ENCODE data around the gene NHLH1. TPM values are rescaled to one million over a fixed set of nuclear protein-coding genes. Genes with fewer than 3 reads are reported as not detected.
A peak's percentile ranks its signal among the peaks of the same experiment; 100 is the strongest.

The NHLH1 gene
- total RNA-seq, 2 experiments from 2014 or later: 0.10 to 0.25 TPM

DNA sequence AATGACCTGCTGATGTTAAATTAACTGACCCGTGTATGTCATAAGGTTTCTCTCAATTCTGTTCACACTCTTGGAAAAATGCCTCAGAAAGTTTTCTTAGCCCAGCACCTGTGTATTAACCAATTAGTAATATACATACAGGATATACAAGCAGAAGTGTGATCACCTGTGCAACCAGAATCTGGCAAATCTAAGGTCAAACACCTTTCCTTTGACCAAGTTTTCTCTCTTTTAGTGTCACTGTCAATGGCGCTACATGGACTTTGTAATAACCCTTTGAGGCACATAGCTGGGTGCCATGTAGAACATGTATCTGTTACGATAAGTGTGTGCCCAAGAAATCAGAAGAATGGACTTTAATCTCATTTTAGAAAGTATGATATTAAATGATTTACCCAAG is 22.6 kb upstream of the NHLH1 start:
- Mint-ChIP-seq H3K27ac (peak overlapping the region; percentile 100), H3K4me3 (peak overlapping the region; percentile 100), H3K27me3 (no peaks in the 10 kb centered on the region), H3K4me1 (peaks cover 58% of the 10 kb centered on the region), H3K9me3 (no peaks in the 10 kb centered on the region), H3K36me3 (ENCODE audit: low read depth) (peaks cover 45% of the 10 kb centered on the region)
- no peak for DNase-seq
- CTCF ChIA-PET: interaction anchor here (0.7 to 1.2 kb wide), 3 partner anchors 9 to 82 kb away, joined by 3 to 4 read pairs (median 4); no protein-coding TSS in a partner anchor
- POLR2A ChIA-PET: no interaction called here

DNA sequence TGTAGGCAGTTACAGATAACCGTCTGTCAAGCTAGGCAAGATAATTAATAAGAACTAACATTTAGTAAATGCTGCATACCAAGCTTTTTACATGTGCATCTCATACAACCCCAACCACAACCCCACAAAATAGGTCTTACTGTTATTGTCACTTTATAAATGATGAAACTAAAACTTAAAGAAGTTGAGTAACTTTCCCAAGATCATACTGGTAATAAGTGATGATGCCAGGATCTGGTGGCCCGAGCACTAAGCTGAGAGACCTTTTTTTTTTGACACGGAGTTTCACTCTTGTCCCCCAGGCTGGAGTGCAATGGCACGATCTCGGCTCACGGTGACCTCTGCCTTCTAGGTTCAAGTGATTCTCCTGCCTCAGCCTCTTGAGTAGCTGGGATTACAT is 21.9 kb upstream of the NHLH1 start:
- Mint-ChIP-seq H3K4me3 (peak overlapping the region; percentile 100), H3K27ac (peak overlapping the region; percentile 72), H3K4me1 (peaks cover 58% of the 10 kb centered on the region), H3K36me3 (ENCODE audit: low read depth) (peaks cover 45% of the 10 kb centered on the region), H3K27me3 (no peaks in the 10 kb centered on the region), H3K9me3 (no peaks in the 10 kb centered on the region)
- CTCF ChIA-PET: interaction anchor here (0.7 to 1.0 kb wide), 3 partner anchors 10 to 83 kb away, joined by 3 to 4 read pairs (median 3); no protein-coding TSS in a partner anchor
- POLR2A ChIA-PET: no interaction called here
- DNase-seq: no peak

DNA sequence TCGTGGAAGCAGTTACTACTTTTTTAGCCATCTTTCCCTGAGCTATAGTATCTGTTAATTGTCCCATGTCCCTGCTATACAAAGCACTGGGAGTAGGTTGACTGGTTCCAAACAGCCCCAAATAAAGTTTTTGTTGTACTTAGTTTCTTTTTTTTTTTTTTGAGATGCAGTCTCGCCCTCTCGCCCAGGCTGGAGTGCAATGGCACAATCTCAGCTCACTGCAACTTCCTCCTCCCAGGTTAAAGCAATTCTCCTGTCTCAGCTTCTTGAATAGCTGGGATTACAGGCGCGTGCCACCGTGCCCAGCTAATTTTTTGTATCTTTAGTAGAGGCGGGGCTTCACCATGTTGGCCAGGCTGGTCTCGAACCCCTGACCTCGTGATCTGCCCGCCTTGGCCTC is 20.4 kb upstream of the NHLH1 start:
- H3K4me1 Mint-ChIP-seq: peaks cover 45% of the 10 kb centered on the region
- ChIA-PET POLR2A (no interaction called here), CTCF (interaction anchor here (0.7 to 1.6 kb wide), 5 partner anchors 9 to 248 kb away, joined by 3 to 7 read pairs (median 3); partner anchors contain the start of gene IGSF8)
- no peak overlapping the region for H3K4me3 Mint-ChIP-seq
- H3K9me3 Mint-ChIP-seq: no peaks in the 10 kb centered on the region
- no peaks in the 10 kb centered on the region for H3K27me3 Mint-ChIP-seq
- H3K27ac Mint-ChIP-seq: no peak overlapping the region
- no peak for DNase-seq
- peaks cover 55% of the 10 kb centered on the region for H3K36me3 Mint-ChIP-seq (ENCODE audit: low read depth)

DNA sequence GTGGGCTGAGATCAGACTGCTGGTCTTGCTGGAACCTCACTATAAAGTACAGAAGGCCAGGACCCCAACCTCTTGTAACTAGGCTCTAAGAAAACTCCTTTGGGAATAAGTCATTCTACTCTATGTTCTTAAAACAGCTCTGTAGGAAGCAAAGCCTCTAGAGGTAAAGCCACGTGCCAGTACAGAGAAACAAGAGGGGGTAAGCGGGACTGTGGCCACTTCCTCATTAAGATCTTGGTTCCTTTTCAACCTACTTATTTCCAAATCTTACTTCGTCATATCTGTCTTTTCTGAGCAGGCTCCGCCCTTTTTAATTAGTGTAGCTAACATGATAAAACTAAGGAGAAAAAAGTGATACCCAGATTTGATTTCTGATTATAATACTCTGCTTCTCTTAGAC is 19.9 kb upstream of the NHLH1 start:
- H3K9me3 Mint-ChIP-seq: no peaks in the 10 kb centered on the region
- no peak for DNase-seq
- no peak overlapping the region for H3K4me3 Mint-ChIP-seq
- ChIA-PET POLR2A (no interaction called here), CTCF (interaction anchor here (1.0 to 1.6 kb wide), 4 partner anchors 10 to 249 kb away, joined by 3 to 7 read pairs (median 4); partner anchors contain the start of gene IGSF8)
- H3K27ac Mint-ChIP-seq: no peak overlapping the region
- peaks cover 57% of the 10 kb centered on the region for H3K36me3 Mint-ChIP-seq (ENCODE audit: low read depth)
- H3K27me3 Mint-ChIP-seq: no peaks in the 10 kb centered on the region
- H3K4me1 Mint-ChIP-seq: peaks cover 40% of the 10 kb centered on the region

DNA sequence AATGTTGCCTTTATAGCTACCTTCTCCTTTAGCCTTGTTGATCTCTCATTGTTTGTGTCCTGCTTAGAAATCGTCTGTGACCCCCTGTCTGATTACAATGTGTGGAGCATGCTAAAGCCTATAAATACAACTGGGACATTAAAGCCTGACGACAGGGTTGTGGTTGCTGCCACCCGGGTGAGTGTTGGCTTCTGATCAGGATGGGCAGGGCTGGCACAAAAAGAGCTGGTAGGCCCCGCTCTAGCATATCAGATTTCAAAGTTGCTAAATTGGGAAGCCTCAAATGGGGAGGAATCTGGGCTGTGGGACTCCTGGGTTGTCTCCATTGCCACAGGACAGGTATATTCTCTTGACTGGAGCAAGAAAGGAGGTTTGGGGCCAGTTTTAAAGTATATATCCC is 15.2 kb upstream of the NHLH1 start:
- Mint-ChIP-seq H3K9me3 (no peaks in the 10 kb centered on the region), H3K36me3 (ENCODE audit: low read depth) (peaks cover 72% of the 10 kb centered on the region), H3K27me3 (no peaks in the 10 kb centered on the region), H3K4me1 (peaks cover 16% of the 10 kb centered on the region), H3K27ac (no peak overlapping the region), H3K4me3 (no peak overlapping the region)
- DNase-seq: no peak
- ChIA-PET CTCF (interaction anchor here (0.7 to 1.6 kb wide), 4 partner anchors 25 to 330 kb away, joined by 3 to 4 read pairs (median 3); no protein-coding TSS in a partner anchor), POLR2A (no interaction called here)

DNA sequence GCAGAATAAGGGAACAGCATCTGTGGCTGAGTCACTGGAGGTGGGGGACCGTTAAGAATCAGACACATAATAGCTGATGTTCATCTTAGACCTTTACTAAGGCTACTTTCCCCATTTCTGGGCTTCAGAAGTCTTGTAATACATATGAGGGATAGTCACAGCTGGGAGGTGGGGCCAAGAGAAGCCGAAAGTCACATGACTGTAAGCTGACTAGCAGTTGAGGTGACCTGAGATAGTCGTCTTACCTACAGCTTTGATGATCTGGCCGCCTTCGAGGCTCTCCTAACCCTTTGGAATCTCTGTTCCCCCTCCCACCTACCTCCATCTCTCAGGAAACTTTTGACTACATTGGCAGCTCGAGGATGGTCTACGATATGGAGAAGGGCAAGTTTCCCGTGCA is 14.3 kb upstream of the NHLH1 start:
- ChIA-PET CTCF (interaction anchor here (1.2 to 2.9 kb wide), 4 partner anchors 20 to 64 kb away, joined by 3 to 8 read pairs (median 4); no protein-coding TSS in a partner anchor), POLR2A (no interaction called here)
- H3K4me1 Mint-ChIP-seq: peaks cover 7% of the 10 kb centered on the region
- H3K27me3 Mint-ChIP-seq: no peaks in the 10 kb centered on the region
- no peak for DNase-seq
- H3K36me3 Mint-ChIP-seq (ENCODE audit: low read depth): peaks cover 70% of the 10 kb centered on the region
- no peak overlapping the region for H3K27ac Mint-ChIP-seq
- no peaks in the 10 kb centered on the region for H3K9me3 Mint-ChIP-seq
- H3K4me3 Mint-ChIP-seq: no peak overlapping the region

DNA sequence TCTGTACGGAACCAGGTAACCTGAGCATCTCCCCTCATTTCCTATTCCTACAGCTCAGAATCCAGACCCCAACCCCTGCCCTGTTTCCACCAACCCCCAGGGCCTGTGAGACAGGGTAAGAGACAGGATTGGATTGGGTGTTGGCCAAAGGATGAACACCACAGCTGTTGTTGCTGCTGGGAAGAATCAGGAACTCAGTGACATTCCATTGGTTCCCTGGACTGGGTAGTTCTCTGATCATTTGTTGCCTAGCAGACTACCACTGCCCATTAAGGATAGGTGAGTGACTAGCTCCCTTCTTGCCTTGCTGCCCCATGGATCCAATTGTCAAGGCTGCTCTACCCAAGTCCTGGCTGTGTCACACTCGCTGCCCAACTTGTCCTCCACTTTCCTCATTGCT is 13.6 kb upstream of the NHLH1 start:
- POLR2A ChIA-PET: no interaction called here
- no peak overlapping the region for H3K4me3 Mint-ChIP-seq
- CTCF ChIA-PET: interaction anchor here (1.0 to 2.9 kb wide), 4 partner anchors 19 to 62 kb away, joined by 3 to 8 read pairs (median 4); no protein-coding TSS in a partner anchor
- DNase-seq: no peak
- H3K36me3 Mint-ChIP-seq (ENCODE audit: low read depth): peaks cover 77% of the 10 kb centered on the region
- no peaks in the 10 kb centered on the region for H3K9me3 Mint-ChIP-seq
- H3K4me1 Mint-ChIP-seq: peaks cover 4% of the 10 kb centered on the region
- H3K27ac Mint-ChIP-seq: no peak overlapping the region
- H3K27me3 Mint-ChIP-seq: no peaks in the 10 kb centered on the region

DNA sequence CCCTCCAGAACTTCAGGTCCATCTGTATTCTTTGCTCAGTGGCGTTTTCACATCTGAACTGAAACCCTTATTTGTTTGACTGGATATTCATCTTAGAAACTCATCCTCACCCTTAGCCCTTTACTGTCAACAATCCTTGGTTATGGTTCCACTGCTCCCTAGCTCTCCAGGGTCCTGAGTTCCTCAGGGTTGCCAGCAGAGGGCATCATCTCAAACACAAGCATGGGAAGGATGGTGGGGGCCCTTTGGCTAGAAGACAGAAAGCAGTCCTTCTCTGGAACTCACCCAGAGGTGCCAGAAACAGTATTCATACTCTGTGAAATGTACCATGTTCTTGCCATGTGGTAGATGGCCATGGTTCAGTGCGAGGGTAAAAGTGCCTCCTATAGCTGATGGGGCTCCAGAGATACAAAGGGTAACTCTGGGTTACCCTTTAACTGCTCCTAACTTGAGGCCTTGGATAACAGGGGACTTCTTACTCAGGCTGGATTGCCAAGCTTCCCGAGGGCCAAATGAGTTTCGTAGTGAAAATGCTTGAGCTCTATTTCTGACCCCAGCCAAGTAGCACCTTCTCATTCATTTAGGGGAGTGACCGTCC is 12.4 kb upstream of the NHLH1 start:
- H3K4me1 Mint-ChIP-seq: peaks cover 4% of the 10 kb centered on the region
- no peak overlapping the region for H3K27ac Mint-ChIP-seq
- no peaks in the 10 kb centered on the region for H3K27me3 Mint-ChIP-seq
- CTCF ChIA-PET: interaction anchor here (0.6 to 4.3 kb wide), 13 partner anchors 9 to 256 kb away, joined by 3 to 18 read pairs (median 3); partner anchors contain the start of gene IGSF8
- no peaks in the 10 kb centered on the region for H3K9me3 Mint-ChIP-seq
- H3K36me3 Mint-ChIP-seq (ENCODE audit: low read depth): peaks cover 78% of the 10 kb centered on the region
- POLR2A ChIA-PET: no interaction called here
- H3K4me3 Mint-ChIP-seq: no peak overlapping the region
- DNase-seq: peak; percentile 27

DNA sequence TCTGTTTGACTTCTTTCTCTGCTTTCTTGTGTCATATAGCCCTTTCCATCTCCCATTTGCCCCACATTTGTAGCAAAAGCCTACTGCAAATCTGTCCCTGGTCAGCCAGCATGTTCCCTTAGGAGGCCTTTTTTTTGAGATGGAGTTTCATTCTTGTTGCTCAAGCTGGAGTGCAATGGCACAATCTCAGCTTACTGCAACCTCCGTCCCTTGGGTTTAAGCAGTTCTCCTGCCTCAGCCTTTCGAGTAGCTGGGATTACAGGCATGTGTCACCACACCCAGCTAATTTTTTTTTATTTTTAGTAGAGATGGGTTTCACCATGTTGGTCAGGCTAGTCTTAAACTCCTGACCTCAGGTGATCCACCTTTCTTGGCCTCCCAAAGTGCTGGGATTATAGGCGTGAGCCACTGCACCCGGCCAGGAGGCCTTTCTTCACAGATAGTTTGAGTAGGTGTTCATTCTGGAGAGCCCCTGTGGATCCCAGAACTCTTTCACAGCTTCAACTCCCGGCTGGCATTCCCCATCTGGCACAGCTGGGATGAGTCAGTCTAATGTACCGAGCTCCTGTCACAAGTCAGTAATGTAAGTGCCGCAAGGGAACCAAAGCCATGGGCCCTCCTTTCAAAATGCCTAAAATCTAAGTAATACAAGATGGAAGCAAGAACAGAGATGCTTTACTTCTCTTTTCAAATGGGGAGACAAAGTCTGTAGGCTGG is 9.4 kb upstream of the NHLH1 start:
- POLR2A ChIA-PET: no interaction called here

DNA sequence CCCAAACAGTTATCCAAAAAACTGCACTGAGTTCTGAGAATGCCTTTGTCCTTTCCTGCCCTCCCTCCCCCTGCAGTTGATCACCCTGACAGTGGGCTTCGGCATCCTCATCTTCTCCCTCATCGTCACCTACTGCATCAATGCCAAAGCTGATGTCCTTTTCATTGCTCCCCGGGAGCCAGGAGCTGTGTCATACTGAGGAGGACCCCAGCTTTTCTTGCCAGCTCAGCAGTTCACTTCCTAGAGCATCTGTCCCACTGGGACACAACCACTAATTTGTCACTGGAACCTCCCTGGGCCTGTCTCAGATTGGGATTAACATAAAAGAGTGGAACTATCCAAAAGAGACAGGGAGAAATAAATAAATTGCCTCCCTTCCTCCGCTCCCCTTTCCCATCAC is 8.8 kb upstream of the NHLH1 start:
- H3K4me3 Mint-ChIP-seq: no peak overlapping the region
- H3K9me3 Mint-ChIP-seq: no peaks in the 10 kb centered on the region
- no peaks in the 10 kb centered on the region for H3K27me3 Mint-ChIP-seq
- no peaks in the 10 kb centered on the region for H3K4me1 Mint-ChIP-seq
- no peak for DNase-seq
- H3K36me3 Mint-ChIP-seq (ENCODE audit: low read depth): peaks cover 50% of the 10 kb centered on the region
- no peak overlapping the region for H3K27ac Mint-ChIP-seq
- POLR2A ChIA-PET: no interaction called here
- CTCF ChIA-PET: interaction anchor here (0.6 to 4.3 kb wide), 3 partner anchors 11 to 586 kb away, joined by 4 to 18 read pairs (median 4); no protein-coding TSS in a partner anchor

More for the DNA sequence above, 9.4 kb upstream of the NHLH1 start:
- no peak for DNase-seq
- Mint-ChIP-seq H3K36me3 (ENCODE audit: low read depth) (peaks cover 55% of the 10 kb centered on the region), H3K4me1 (no peaks in the 10 kb centered on the region), H3K27me3 (no peaks in the 10 kb centered on the region), H3K27ac (no peak overlapping the region), H3K4me3 (no peak overlapping the region), H3K9me3 (no peaks in the 10 kb centered on the region)
- CTCF ChIA-PET: interaction anchor here (0.9 to 4.3 kb wide), 3 partner anchors 17 to 256 kb away, joined by 3 to 18 read pairs (median 4); no protein-coding TSS in a partner anchor

DNA sequence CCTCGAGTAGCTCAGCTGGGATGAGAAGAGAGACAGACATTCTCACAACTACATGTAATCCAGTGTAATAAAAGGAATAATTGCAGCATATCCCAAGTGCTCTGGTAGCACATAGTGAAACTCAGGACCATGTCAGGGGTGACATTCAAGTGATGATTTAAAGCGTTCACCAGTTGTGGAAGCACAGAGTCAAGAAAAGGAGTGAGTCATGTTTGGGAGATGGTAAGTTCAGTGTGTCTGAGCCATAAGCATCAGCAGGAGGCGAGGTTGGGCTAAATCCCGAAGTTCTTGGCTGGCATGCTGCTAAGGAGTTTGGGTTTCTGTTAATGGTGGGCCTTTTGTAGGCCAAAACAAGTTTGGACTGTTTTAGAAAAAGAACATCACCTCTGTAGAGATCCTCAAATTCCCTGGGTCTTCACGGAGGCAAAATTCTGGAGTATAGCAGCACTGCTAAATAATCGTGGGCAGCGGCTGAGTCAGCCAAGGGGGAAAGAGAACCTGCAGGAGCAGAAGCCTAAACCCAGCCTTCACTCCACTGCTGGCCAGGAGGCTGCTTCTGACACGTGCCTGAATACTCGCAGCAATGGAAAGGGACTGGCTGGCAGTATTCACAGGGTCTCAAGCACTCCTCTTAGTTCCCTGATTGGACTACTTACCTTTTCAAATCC is 7.2 kb upstream of the NHLH1 start:
- Mint-ChIP-seq H3K27me3 (no peaks in the 10 kb centered on the region), H3K36me3 (ENCODE audit: low read depth) (peaks cover 36% of the 10 kb centered on the region), H3K4me3 (no peak overlapping the region), H3K9me3 (no peaks in the 10 kb centered on the region), H3K27ac (no peak overlapping the region), H3K4me1 (no peaks in the 10 kb centered on the region)
- ChIA-PET CTCF (interaction anchor here (0.7 to 1.3 kb wide), 2 partner anchors 13 to 292 kb away, joined by 4 to 5 read pairs; no protein-coding TSS in a partner anchor), POLR2A (no interaction called here)
- DNase-seq: no peak

DNA sequence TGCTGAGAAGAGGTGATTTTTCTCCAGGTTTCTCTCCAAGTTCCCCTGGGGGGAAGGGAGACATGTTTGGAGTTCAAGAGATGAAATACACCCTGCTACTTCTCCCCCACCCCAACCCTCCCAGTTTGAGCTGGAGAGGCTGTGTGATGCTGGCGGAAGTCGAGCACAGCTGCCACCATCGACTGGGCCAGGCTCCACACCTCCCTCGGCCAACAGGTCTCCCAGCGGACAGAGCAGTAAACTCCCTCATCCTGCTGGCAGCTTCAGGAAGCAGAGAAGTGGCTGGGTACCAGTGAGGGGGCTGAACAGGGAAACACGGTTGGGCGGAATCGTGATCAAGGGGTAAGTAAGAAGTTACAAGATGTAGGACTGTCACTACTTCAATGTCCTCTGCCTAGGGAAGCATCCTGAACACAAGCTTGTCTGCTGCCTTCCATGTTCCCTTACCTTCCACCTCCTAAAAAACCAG is 6.6 kb upstream of the NHLH1 start:
- Mint-ChIP-seq H3K36me3 (ENCODE audit: low read depth) (peaks cover 32% of the 10 kb centered on the region), H3K4me3 (no peak overlapping the region), H3K27ac (no peak overlapping the region), H3K4me1 (no peaks in the 10 kb centered on the region), H3K9me3 (no peaks in the 10 kb centered on the region), H3K27me3 (no peaks in the 10 kb centered on the region)
- CTCF ChIA-PET: no interaction called here
- no peak for DNase-seq
- POLR2A ChIA-PET: no interaction called here
